Common myeloid progenitor, CD34-positive (primary cell): ENCODE data around the gene BAIAP2L2.

ENCODE experiments used
- CTCF ChIA-PET: fragments of 350-600 bp; sonication (Branson Sonifier 250); formaldehyde crosslinking; loops from one replicate; lab custom pipeline; 2021; ENCODE audit warnings: antibody characterized with exemption; lab: Charles Lee
- POLR2A ChIA-PET: fragments of 350-600 bp; sonication (Branson Sonifier 250); formaldehyde crosslinking; loops from one replicate; lab custom pipeline; 2021; ENCODE audit warnings: antibody characterized with exemption; lab: Charles Lee
- DNase-seq, 3 donors: peaks; one replicate each; pipeline versions ENCODE4 v3.0.0 to v3.0.0-alpha.2; 2013
- H3K27ac ChIP-seq, 2 experiments: 1 replicate in 1 of 2; 2 replicates in 1 of 2; pipeline ENCODE4 v1.7.0; 2013; ENCODE audit warnings: inconsistent platforms in 2 of 2, low read length in 2 of 2, mild to moderate bottlenecking in 2 of 2, low read depth in 1 of 2, moderate library complexity in 1 of 2; ENCODE audit not compliant: severe bottlenecking in 2 of 2, insufficient read depth in 1 of 2, poor library complexity in 1 of 2
- H3K27me3 ChIP-seq, 5 experiments: replicated peaks in 2 of 5; 1 replicate in 3 of 5; 2 replicates in 2 of 5; pipeline versions ENCODE4 v1.6.1 to v1.7.0; 2013; ENCODE audit warnings: low read length in 4 of 5, mild to moderate bottlenecking in 2 of 5, moderate library complexity in 2 of 5, inconsistent platforms in 1 of 5; ENCODE audit not compliant: insufficient read depth in 5 of 5, control insufficient read depth in 4 of 5
- H3K36me3 ChIP-seq, 4 experiments: 1 replicate in 2 of 4; 2 replicates in 2 of 4; pipeline versions ENCODE4 v1.6.1 to v1.7.0; 2013; ENCODE audit warnings: low read length in 3 of 4, control low read depth in 1 of 4, mild to moderate bottlenecking in 1 of 4; ENCODE audit not compliant: control insufficient read depth in 4 of 4, insufficient read depth in 4 of 4
- H3K4me1 ChIP-seq, 4 experiments: 1 replicate in 3 of 4; 2 replicates in 1 of 4; pipeline versions ENCODE4 v1.6.1 to v1.7.1; 2013; ENCODE audit warnings: low read length in 3 of 4, mild to moderate bottlenecking in 3 of 4, control low read depth in 1 of 4, inconsistent platforms in 1 of 4, moderate library complexity in 1 of 4; ENCODE audit not compliant: control insufficient read depth in 4 of 4, insufficient read depth in 4 of 4; ENCODE audit errors: control extremely low read depth in 1 of 4
- H3K4me3 ChIP-seq, 7 experiments: 1 replicate in 4 of 7; 2 replicates in 3 of 7; pipeline versions ENCODE4 v1.5.1 to v1.7.0; 2013; ENCODE audit warnings: mild to moderate bottlenecking in 7 of 7, low read length in 6 of 7, moderate library complexity in 6 of 7, inconsistent platforms in 2 of 7, low read depth in 2 of 7, control low read depth in 1 of 7; ENCODE audit not compliant: insufficient read depth in 4 of 7, control insufficient read depth in 1 of 7; ENCODE audit errors: extremely low read depth in 1 of 7
- H3K9me3 ChIP-seq, 5 experiments: 1 replicate in 4 of 5; 2 replicates in 1 of 5; pipeline versions ENCODE4 v1.6.1 to v1.7.1; 2013; ENCODE audit warnings: low read length in 4 of 5, mild to moderate bottlenecking in 2 of 5, inconsistent platforms in 1 of 5, low read depth in 1 of 5, moderate library complexity in 1 of 5; ENCODE audit not compliant: control insufficient read depth in 4 of 5, insufficient read depth in 2 of 5; ENCODE audit errors: control extremely low read depth in 1 of 5
- WGBS: methylation state at CpG from one replicate; pipeline ENCODE4 v1.1.5; 2013; ENCODE audit not compliant: insufficient coverage; 5-methylcytosine and 5-hydroxymethylcytosine counted together

Gene BAIAP2L2

DNA sequence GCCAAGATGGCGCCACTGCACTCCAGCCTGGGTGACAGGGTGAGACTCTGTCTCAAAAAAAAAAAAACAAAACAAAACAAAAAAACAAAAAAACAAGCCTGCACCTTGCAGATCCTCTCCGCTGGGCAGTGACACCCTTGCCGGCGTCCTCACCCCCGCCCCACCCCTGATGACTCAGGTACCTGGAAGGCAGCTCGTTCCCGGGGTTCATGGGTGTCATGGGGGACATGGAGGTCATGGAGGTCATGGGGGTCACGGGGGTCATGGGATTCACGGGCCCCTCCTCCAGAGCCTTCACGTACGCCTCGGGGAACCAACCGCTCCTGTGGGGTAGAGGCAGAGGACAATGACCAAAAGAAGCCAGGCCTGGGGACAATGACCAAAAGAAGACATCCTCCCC is 23.5 kb downstream of the BAIAP2L2 start:
- peaks cover 0 to 15% (median 11%) of the 10 kb centered on the region in 4 experiments for H3K4me1 ChIP-seq
- ChIA-PET CTCF (no interaction called here), POLR2A (interaction anchor here (0.7 kb wide), 1 partner anchor 525 kb away, joined by 3 read pairs; no protein-coding TSS in a partner anchor)
- no peak overlapping the region for H3K27ac ChIP-seq
- H3K9me3 ChIP-seq, result no peaks in the 10 kb centered on the region
- H3K4me3 ChIP-seq, result no peak overlapping the region
- WGBS, result 94% methylated on average over 12 of the region's 13 CpGs
- peaks cover 0 to 2% (median 0%) of the 10 kb centered on the region in 4 experiments for H3K36me3 ChIP-seq
- no peak for DNase-seq
- peaks cover 0 to 39% (median 18%) of the 10 kb centered on the region in 5 experiments for H3K27me3 ChIP-seq

DNA sequence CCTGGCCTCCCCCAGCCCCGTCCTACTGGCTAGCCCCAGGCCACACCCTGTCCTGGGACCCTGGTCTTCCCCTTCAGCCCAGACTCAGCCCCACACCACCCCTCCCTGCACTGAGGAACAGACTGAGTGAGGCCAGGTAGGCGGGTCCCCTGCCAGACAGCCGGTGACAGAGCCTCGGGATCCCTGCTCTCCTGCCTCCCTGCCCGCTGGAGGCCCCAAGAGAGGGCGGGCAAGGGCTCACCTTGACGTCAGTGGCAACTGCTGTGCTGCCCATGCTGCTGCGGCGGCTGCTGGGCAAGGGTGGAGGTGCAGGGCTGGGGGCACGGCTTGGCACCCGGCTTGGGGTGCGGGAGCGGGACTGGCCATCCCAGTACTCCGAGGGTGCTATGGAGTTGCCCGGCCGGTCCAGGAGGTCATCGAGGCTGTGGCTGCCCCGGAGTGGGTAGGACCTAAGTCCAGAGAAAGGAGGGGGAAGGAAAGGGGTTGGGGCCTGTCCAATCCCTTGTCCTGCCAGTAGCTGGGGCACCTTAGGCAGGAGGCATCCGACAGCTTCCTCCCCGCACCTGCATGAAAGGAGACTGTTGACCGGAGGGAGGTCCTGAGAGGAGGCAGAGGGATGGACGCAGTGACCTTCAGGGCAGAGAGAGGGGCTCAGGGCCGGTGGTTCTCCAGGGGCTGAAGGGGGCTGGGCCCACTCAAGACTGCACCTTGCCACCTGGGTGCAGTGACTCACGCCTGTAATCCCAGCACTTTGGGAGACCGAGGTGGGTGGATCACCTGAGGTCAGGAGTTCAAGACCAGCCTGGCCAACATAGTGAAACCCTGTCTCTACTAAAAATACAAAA is 24.3 kb downstream of the BAIAP2L2 start:
- Histone ChIP-seq H3K27ac (no peak overlapping the region), H3K36me3 (no peaks in the 10 kb centered on the region), H3K9me3 (no peaks in the 10 kb centered on the region), H3K27me3 (peaks cover 0 to 46% (median 19%) of the 10 kb centered on the region in 5 experiments), H3K4me3 (no peak overlapping the region), H3K4me1 (peaks cover 0 to 22% (median 18%) of the 10 kb centered on the region in 4 experiments)
- POLR2A ChIA-PET, result interaction anchor here (0.7 kb wide), 1 partner anchor 526 kb away, joined by 3 read pairs; no protein-coding TSS in a partner anchor
- CTCF ChIA-PET, result no interaction called here
- DNase-seq, result no peak
- 96% methylated on average over 13 of the region's 25 CpGs for WGBS

DNA sequence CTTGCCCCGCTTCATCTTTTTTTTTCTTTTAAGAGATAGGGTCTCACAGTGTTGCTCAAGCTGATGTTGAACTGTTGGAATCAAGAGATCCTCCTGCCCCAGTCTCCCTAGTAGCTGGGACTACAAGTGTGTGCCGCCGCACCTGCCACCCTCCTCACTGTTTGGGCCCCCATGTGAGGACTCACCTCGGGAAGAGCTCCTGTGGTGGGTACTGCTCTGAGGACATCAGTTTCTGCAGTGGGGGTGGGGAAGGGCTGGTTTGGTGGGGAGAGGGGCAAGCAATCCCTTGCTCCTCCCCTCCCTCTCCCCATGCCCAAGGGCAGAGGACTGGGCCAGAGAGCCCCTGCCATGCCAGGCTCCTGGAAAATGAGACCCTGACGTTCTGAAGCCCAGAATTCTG is 25.0 kb downstream of the BAIAP2L2 start:
- Histone ChIP-seq H3K4me3 (no peak overlapping the region), H3K27ac (no peak overlapping the region), H3K9me3 (no peaks in the 10 kb centered on the region), H3K27me3 (peaks cover 0 to 53% (median 21%) of the 10 kb centered on the region in 5 experiments), H3K36me3 (no peaks in the 10 kb centered on the region), H3K4me1 (peaks cover 0 to 27% (median 23%) of the 10 kb centered on the region in 4 experiments)
- ChIA-PET CTCF (interaction anchor here (1.5 kb wide), 1 partner anchor 16 kb away, joined by 4 read pairs; no protein-coding TSS in a partner anchor), POLR2A (interaction anchor here (0.6 kb wide), 1 partner anchor 9 kb away, joined by 3 read pairs; no protein-coding TSS in a partner anchor)
- 100% methylated on average over 1 of the region's 5 CpGs for WGBS
- DNase-seq, result no peak

GRCh38 chr22:38085056-38085455 is 25.4 kb downstream of the BAIAP2L2 start:
- Histone ChIP-seq H3K27ac (no peak overlapping the region), H3K36me3 (no peaks in the 10 kb centered on the region), H3K4me3 (no peak overlapping the region), H3K27me3 (peaks cover 0 to 58% (median 21%) of the 10 kb centered on the region in 5 experiments), H3K4me1 (peaks cover 0 to 27% (median 23%) of the 10 kb centered on the region in 4 experiments), H3K9me3 (no peaks in the 10 kb centered on the region)
- WGBS, result 94% methylated on average over 9 of the region's 12 CpGs
- DNase-seq, result no peak
- POLR2A ChIA-PET, result interaction anchor here (0.6 kb wide), 1 partner anchor 8 kb away, joined by 3 read pairs; no protein-coding TSS in a partner anchor
- CTCF ChIA-PET, result interaction anchor here (1.5 kb wide), 1 partner anchor 17 kb away, joined by 4 read pairs; no protein-coding TSS in a partner anchor

DNA sequence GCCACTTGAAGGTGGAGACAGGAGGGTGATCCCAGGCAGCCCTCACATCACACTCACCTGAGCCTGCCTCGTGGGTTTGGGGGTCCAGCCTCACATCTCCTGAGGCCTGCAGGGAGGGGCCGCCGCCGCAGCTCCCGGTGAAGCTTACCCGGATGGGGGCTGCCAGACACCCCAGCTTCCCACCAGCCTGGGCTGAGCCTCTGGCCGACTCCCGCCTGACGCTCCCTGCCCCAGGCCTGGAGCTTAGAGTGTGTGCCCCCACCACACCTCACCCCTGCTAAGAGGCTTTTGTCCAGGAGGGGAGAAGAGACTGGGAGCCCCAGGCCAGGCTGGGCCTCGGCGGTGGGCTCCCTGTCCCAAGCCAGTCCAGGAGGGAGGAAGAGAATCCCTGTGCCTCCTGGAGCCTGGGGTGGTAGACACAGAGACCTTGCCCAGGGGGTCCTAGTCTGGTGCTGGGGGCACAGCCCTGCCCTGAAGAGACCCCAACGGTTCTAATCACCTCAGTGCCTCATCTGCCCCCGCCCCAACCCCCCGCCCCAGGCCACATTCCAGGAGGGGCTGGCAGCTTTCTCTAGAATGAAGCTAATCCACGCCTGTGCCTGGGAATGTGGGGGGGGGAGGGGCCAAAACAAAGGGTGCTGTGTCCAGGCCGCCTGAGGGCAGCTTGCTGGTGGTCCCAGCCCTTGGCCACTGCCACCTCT is 26.4 kb downstream of the BAIAP2L2 start, which contains the start of gene SLC16A8:
Gene SLC16A8 (minus strand): TSS at position 254 of the 701 bp plus-strand sequence. CDS start 1,311 bp downstream, outside the sequence.
- H3K27me3 ChIP-seq, result peaks cover 0 to 56% (median 21%) of the 10 kb centered on the region in 5 experiments
- H3K9me3 ChIP-seq, result no peaks in the 10 kb centered on the region
- no peak within 1 kb of the TSS for H3K27ac ChIP-seq
- H3K36me3 ChIP-seq, result no peaks in the 10 kb centered on the region
- POLR2A ChIA-PET, result no interaction called here
- no peak for DNase-seq
- CTCF ChIA-PET, result interaction anchor here (1.5 kb wide), 1 partner anchor 18 kb away, joined by 4 read pairs; no protein-coding TSS in a partner anchor
- H3K4me3 ChIP-seq, result no peak within 1 kb of the TSS
- H3K4me1 ChIP-seq, result peaks cover 0 to 27% (median 23%) of the 10 kb centered on the region in 4 experiments
- whole genome bisulfite sequencing, result 96% methylated on average over 5 of the region's 16 CpGs

GRCh38 chr22:38082986-38083710 is 27.3 kb downstream of the BAIAP2L2 start:
- Histone ChIP-seq H3K4me1 (peaks cover 0 to 24% (median 20%) of the 10 kb centered on the region in 4 experiments), H3K9me3 (no peaks in the 10 kb centered on the region), H3K27ac (no peak overlapping the region), H3K36me3 (no peaks in the 10 kb centered on the region), H3K27me3 (peaks cover 0 to 49% (median 20%) of the 10 kb centered on the region in 5 experiments), H3K4me3 (no peak overlapping the region)
- CTCF ChIA-PET, result no interaction called here
- DNase-seq, result no peak
- WGBS, result 83% methylated on average over 18 of the region's 24 CpGs
- POLR2A ChIA-PET, result interaction anchor here (0.6 kb wide), 1 partner anchor 14 kb away, joined by 3 read pairs; no protein-coding TSS in a partner anchor
